T-helper 1 cell treated with Interleukin-12 subunit alpha and Interleukin-12 subunit beta and Interleukin-4 antibody, amounts not matched to agents 30 μg/mL and 1 μg/mL, for 36 hours (primary cell): ENCODE measurements around the gene UCP3.
"Not testable (repeated sequence)": the region's sequence is repeated elsewhere in the genome, so short reads cannot be mapped to it uniquely, and the experiment has no call there.

Experiments used
- H3K27ac Mint-ChIP-seq: one replicate; pipeline ENCODE4 v1.8.0; 2021; ENCODE audit warnings: mild to moderate bottlenecking, mixed read lengths
- H3K27me3 Mint-ChIP-seq: one replicate; pipeline ENCODE4 v1.8.0; 2021; ENCODE audit warnings: low read depth, mixed read lengths
- H3K36me3 Mint-ChIP-seq: one replicate; pipeline ENCODE4 v1.8.0; 2021; ENCODE audit warnings: low read depth, mixed read lengths
- H3K4me1 Mint-ChIP-seq: one replicate; pipeline ENCODE4 v1.8.0; 2021; ENCODE audit warnings: low read depth, mixed read lengths
- H3K4me3 Mint-ChIP-seq: one replicate; pipeline ENCODE4 v1.8.0; 2021; ENCODE audit warnings: mild to moderate bottlenecking, moderate library complexity, mixed read lengths
- H3K9me3 Mint-ChIP-seq: one replicate; pipeline ENCODE4 v1.8.0; 2021; ENCODE audit warnings: mixed read lengths

The UCP3 gene

DNA sequence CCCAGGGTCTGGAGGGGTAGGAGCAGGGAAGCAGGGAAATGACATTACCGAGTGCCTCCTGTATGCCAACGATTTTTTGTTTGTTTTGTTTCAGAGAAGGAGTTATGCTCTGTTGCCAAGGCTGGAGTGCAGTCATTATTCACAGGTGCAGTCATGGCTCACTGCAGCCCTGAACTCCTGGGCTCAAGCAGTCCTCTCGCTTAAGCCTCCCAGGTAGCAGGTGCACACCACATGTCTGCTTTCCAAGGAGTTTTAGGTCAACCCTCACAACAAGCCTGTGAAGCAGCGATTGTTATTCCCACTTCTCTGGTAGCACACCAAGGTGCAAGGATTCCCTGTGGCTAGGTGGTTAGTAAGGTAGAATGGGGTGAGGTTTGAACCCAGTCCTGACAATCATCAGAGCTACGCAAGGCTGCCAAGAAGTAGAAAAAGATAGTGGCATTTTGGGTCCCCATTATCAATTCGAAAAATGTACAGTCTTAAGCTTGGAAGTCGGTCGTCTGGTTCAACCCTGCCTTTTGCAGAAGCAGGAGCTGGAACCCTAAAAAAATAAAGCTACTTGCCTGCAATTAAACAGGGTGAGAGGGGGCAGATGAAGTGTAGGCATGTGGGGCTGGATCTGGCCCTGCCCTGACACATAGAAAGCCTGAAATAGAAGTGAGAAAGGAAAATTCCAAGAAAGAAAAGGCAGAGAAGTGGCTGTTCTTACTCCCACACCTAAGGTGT, 9.1 kb downstream of the UCP3 start:
- peaks cover 31% of the 10 kb centered on the region for H3K36me3 Mint-ChIP-seq
- peak overlapping the region; percentile 27 for H3K27ac Mint-ChIP-seq
- H3K4me3 Mint-ChIP-seq, result no peak overlapping the region
- H3K4me1 Mint-ChIP-seq, result peaks cover 63% of the 10 kb centered on the region
- no peaks in the 10 kb centered on the region for H3K27me3 Mint-ChIP-seq
- no peaks in the 10 kb centered on the region for H3K9me3 Mint-ChIP-seq

DNA sequence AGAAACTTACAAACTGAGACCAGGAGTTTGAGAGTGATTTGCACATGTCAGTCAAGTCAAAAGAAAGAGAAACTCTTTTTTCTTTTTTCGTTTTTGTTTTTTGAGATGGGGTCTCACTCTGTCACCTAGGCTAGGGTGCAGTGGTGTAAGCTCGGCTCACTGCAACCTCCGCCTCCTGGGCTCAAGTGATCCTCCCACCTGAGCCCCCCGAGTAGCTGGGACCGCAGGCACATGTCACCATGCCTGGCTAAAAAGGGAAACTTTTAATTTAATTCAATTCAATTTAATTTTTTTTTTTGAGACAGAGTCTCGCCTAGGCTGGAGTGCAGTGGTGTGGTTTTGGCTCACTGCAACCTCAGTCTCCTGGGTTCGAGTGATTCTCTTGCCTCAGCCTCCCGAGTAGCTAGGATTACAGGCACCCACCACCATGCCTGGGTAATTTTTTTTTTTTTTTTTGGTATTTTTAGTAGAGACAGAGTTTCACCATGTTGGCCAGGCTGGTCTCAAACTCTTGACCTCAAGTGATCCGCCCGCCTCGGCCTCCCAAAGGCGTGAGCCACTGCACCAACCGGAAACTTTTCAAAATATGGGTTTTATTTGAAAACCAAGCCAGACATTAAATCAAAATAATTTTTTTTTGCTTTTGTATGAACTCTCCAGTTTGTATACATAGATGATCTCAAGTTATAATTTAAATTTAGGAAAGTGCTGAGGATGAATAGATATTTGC, 9.9 kb downstream of the UCP3 start:
- H3K27me3 Mint-ChIP-seq, result no peaks in the 10 kb centered on the region
- peaks cover 60% of the 10 kb centered on the region for H3K4me1 Mint-ChIP-seq
- no peaks in the 10 kb centered on the region for H3K9me3 Mint-ChIP-seq
- H3K4me3 Mint-ChIP-seq, result no peak overlapping the region
- peaks cover 31% of the 10 kb centered on the region for H3K36me3 Mint-ChIP-seq
- H3K27ac Mint-ChIP-seq, result peak overlapping the region; percentile 3

GRCh38 chr11:73997120-73997770, 11.6 kb downstream of the UCP3 start:
- peak overlapping the region; percentile 83 for H3K27ac Mint-ChIP-seq
- peaks cover 16% of the 10 kb centered on the region for H3K36me3 Mint-ChIP-seq
- H3K9me3 Mint-ChIP-seq, result no peaks in the 10 kb centered on the region
- peaks cover 51% of the 10 kb centered on the region for H3K4me1 Mint-ChIP-seq
- no peaks in the 10 kb centered on the region for H3K27me3 Mint-ChIP-seq
- H3K4me3 Mint-ChIP-seq, result no peak overlapping the region

DNA sequence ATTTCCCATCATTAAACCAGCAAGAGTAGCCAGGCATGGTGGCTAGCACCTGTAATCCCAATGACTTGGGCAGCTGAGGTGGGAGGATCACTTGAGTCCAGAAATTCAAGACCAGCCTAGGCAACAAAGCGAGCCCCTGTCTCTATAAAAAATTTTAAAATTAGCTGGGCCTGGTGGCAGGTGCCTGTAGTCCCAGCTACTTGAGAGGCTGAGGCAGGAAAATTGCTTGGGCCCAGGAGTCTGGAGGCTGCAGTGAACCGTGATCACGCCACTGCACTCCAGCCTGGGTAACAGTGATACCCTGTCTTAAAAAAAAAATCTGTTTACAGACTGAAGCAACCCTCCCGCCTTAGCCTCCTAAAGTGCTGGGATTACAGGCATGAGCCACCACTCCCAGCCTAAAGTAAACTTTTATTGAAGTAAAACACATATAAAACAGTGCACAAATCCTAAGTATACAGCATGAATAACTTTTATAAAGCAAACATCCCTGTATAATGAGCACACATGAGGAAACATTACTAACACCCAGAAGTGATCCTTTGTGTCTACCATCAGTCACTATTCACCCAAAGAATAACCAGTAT, 12.6 kb downstream of the UCP3 start:
- H3K4me3 Mint-ChIP-seq, result peak overlapping the region; percentile 79
- H3K36me3 Mint-ChIP-seq, result peaks cover 11% of the 10 kb centered on the region
- H3K9me3 Mint-ChIP-seq, result no peaks in the 10 kb centered on the region
- H3K27me3 Mint-ChIP-seq, result no peaks in the 10 kb centered on the region
- H3K4me1 Mint-ChIP-seq, result peaks cover 53% of the 10 kb centered on the region
- H3K27ac Mint-ChIP-seq, result peak overlapping the region; percentile 100

GRCh38 chr11:73995731-73996130, 13.2 kb downstream of the UCP3 start:
- peaks cover 6% of the 10 kb centered on the region for H3K36me3 Mint-ChIP-seq
- H3K9me3 Mint-ChIP-seq, result no peaks in the 10 kb centered on the region
- H3K27ac Mint-ChIP-seq, result peak overlapping the region; percentile 100
- no peaks in the 10 kb centered on the region for H3K27me3 Mint-ChIP-seq
- peak overlapping the region; percentile 79 for H3K4me3 Mint-ChIP-seq
- peaks cover 53% of the 10 kb centered on the region for H3K4me1 Mint-ChIP-seq

GRCh38 chr11:73995247-73995646, 13.6 kb downstream of the UCP3 start:
- Mint-ChIP-seq H3K27ac (peak overlapping the region; percentile 100), H3K27me3 (no peaks in the 10 kb centered on the region), H3K4me1 (peaks cover 49% of the 10 kb centered on the region), H3K36me3 (peaks cover 6% of the 10 kb centered on the region), H3K9me3 (no peaks in the 10 kb centered on the region), H3K4me3 (peak overlapping the region; percentile 79)

GRCh38 chr11:73991471-73992006, 17.3 kb downstream of the UCP3 start:
- H3K27me3 Mint-ChIP-seq, result no peaks in the 10 kb centered on the region
- H3K9me3 Mint-ChIP-seq, result no peaks in the 10 kb centered on the region
- no peak overlapping the region for H3K4me3 Mint-ChIP-seq
- H3K36me3 Mint-ChIP-seq, result no peaks in the 10 kb centered on the region
- peaks cover 27% of the 10 kb centered on the region for H3K4me1 Mint-ChIP-seq
- no peak overlapping the region for H3K27ac Mint-ChIP-seq

GRCh38 chr11:73990730-73991129, 18.2 kb downstream of the UCP3 start:
- no peaks in the 10 kb centered on the region for H3K9me3 Mint-ChIP-seq
- H3K27me3 Mint-ChIP-seq, result no peaks in the 10 kb centered on the region
- H3K4me3 Mint-ChIP-seq, result no peak overlapping the region
- H3K36me3 Mint-ChIP-seq, result no peaks in the 10 kb centered on the region
- no peak overlapping the region for H3K27ac Mint-ChIP-seq
- peaks cover 20% of the 10 kb centered on the region for H3K4me1 Mint-ChIP-seq

DNA sequence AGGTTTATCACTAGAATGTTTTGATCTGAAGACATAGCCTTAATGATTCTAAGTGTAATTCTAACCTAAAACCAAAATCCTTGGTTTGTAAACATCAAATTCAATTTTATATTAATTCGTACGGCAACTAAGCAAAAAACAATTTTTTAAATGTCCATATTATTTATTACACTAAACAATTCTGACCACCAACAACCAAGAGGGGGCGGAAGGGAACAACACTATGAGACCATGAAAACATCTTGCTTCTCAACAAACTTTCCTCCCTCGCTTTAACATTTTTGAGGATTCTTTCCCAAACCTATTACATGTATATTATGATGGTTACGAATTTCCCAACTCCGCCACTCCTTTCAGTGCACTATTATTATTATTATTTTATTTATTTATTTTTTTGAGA, 19.7 kb downstream of the UCP3 start:
- Mint-ChIP-seq H3K9me3 (no peaks in the 10 kb centered on the region), H3K4me1 (peaks cover 11% of the 10 kb centered on the region), H3K27ac (no peak overlapping the region), H3K4me3 (no peak overlapping the region), H3K36me3 (no peaks in the 10 kb centered on the region), H3K27me3 (no peaks in the 10 kb centered on the region)

DNA sequence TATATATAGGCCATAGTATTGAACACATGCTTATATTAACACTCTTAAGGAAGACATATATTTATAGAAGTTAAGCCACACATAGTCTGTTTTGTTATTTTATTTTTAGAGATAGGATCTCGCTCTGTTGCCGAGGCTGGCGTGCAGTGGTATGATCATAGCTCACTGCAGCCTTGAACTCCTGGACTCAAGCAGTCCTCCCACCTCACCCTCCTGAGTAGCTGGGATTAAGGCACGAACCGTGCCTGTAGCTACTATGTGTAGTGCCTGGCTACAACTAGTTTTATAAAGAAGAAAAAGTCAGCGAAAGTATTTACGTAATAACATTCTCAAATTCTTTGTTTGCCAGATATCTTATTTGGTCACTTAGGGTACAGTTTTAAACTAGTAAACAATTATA, 20.7 kb downstream of the UCP3 start:
- Mint-ChIP-seq H3K4me1 (peaks cover 19% of the 10 kb centered on the region), H3K9me3 (no peaks in the 10 kb centered on the region), H3K27me3 (no peaks in the 10 kb centered on the region), H3K36me3 (no peaks in the 10 kb centered on the region), H3K4me3 (no peak overlapping the region), H3K27ac (no peak overlapping the region)

- H3K27ac Mint-ChIP-seq, H3K9me3 Mint-ChIP-seq, H3K4me3 Mint-ChIP-seq, H3K27me3 Mint-ChIP-seq: not testable (repeated sequence)
- Mint-ChIP-seq H3K4me1 (peaks cover 15% of the 10 kb centered on the region), H3K36me3 (peaks cover 19% of the 10 kb centered on the region)
Measured at GRCh38 chr11:73985661-73986060, 23.2 kb downstream of the UCP3 start.

DNA sequence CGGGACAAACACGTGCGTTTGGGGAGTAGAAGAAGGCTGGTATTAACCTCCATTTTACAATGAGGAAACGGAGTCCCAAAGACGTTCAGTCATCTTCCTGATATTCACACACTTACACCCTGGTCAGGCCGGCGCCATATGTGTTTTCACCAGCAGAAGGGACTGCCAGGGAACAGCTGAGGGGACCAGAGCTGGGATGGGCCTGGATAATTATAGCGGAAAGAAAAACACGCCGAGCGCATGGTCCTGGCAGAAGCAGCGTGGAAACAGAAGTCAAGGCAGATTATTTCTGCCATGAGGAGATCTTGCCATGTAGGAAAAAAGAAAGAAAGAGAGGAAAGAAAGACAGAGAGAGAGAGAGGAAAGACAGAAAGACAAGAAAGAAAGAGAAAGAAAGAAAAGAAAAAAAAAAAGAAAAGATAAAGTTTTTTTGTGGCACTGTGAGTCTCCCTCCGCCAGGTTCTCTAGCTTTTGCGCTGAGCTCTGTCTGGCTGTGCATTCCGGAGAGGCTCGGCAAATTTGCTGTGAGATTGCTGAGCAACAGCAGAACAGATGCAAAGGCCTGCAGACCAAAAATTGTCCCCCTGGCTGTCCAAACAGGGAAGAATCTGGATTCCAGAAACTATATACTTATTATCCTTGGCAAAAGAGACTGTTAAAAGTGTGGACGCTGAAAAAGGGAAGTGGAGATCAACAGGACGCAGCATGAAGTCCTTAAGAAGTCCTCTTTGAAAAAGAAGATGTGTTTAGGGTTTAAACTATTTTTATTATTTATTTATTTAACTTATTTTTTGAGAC, 24.9 kb downstream of the UCP3 start:
- H3K36me3 Mint-ChIP-seq, result peaks cover 35% of the 10 kb centered on the region
- peak overlapping the region; percentile 96 for H3K4me3 Mint-ChIP-seq
- peak overlapping the region; percentile 99 for H3K27ac Mint-ChIP-seq
- no peaks in the 10 kb centered on the region for H3K9me3 Mint-ChIP-seq
- H3K27me3 Mint-ChIP-seq, result no peaks in the 10 kb centered on the region
- H3K4me1 Mint-ChIP-seq, result peaks cover 31% of the 10 kb centered on the region

GRCh38 chr11:73982990-73983740, 25.7 kb downstream of the UCP3 start:
- peaks cover 42% of the 10 kb centered on the region for H3K36me3 Mint-ChIP-seq

More at GRCh38 chr11:73982990-73983740, 25.7 kb downstream of the UCP3 start:
- no peaks in the 10 kb centered on the region for H3K9me3 Mint-ChIP-seq
- H3K4me3 Mint-ChIP-seq, result peak overlapping the region; percentile 96
- H3K27ac Mint-ChIP-seq, result peak overlapping the region; percentile 99
- H3K27me3 Mint-ChIP-seq, result no peaks in the 10 kb centered on the region
- H3K4me1 Mint-ChIP-seq, result peaks cover 37% of the 10 kb centered on the region
